ENCODE data around the gene FADS2. TPM values are rescaled to one million over a fixed set of nuclear protein-coding genes. Genes with fewer than 3 reads are reported as not detected.
A peak's percentile ranks its signal among the peaks of the same experiment; 100 is the strongest.

The FADS2 gene
- total and polyA plus RNA-seq, 7 donors, result 3.6 to 50.2 (median 21.7) TPM

GRCh38 chr11:61891331-61892084 lies 63.4 kb downstream of the FADS2 start, which contains the start of gene FADS3:
Gene FADS3, minus strand, starts transcription at chr11:61891545. Its CDS starts 164 bp downstream, at chr11:61891381.
- Histone ChIP-seq H3K4me3 (peak within 1 kb of the TSS; percentile 75 to 94 (median 84)), H3K27me3 (no peaks in the 10 kb centered on the region), H3K9me3 (no peaks in the 10 kb centered on the region), H3K36me3 (no peaks in the 10 kb centered on the region), H3K4me1 (peaks cover 0 to 46% (median 33%) of the 10 kb centered on the region in 4 donors), H3K27ac (peak within 1 kb of the TSS; percentile 85 to 96 (median 90))
- 0 to 1% methylated on average over 96 of the region's 96 CpGs for WGBS, 2 donors
- intact Hi-C loops (cut with DNase I), result loop anchor here (2.0 to 5.0 kb wide), 3 partner anchors 74 to 95 kb away; partner anchors contain the start of genes FADS1 and FTH1
- DNase-seq, result peak; percentile 94
- TF ChIP-seq POLR2A (IDR thresholded peaks at IDR 0.05), result no peak
- TF ChIP-seq POLR2AphosphoS5 (IDR thresholded peaks at IDR 0.05), result peak; percentile 1 to 68 (median 66)

GRCh38 chr11:61892085-61892370 lies 63.9 kb downstream of the FADS2 start:
- Histone ChIP-seq H3K27me3 (no peaks in the 10 kb centered on the region), H3K9me3 (no peaks in the 10 kb centered on the region), H3K4me1 (peaks cover 0 to 41% (median 32%) of the 10 kb centered on the region in 4 donors), H3K27ac (peak overlapping the region; percentile 85 to 96 (median 90)), H3K36me3 (no peaks in the 10 kb centered on the region), H3K4me3 (peak overlapping the region; percentile 30 to 94 (median 78))
- TF ChIP-seq POLR2A (IDR thresholded peaks at IDR 0.05) (no peak), EP300 (IDR thresholded peaks at IDR 0.05) (no peak), CTCF (IDR thresholded peaks at IDR 0.05) (no peak), POLR2AphosphoS5 (IDR thresholded peaks at IDR 0.05) (no peak)
- WGBS, 2 donors, result 7 to 12% methylated on average over 12 of the region's 12 CpGs
- DNase-seq, result no peak
- intact Hi-C loops (cut with DNase I), result loop anchor here (5.0 kb wide), 2 partner anchors 75 kb away; partner anchors contain the start of genes FADS1 and FTH1

GRCh38 chr11:61893981-61894380 lies 65.9 kb downstream of the FADS2 start:
- Histone ChIP-seq H3K4me1 (peaks cover 0 to 24% (median 14%) of the 10 kb centered on the region in 4 donors), H3K27me3 (no peaks in the 10 kb centered on the region), H3K4me3 (no peak overlapping the region), H3K9me3 (no peaks in the 10 kb centered on the region), H3K36me3 (no peaks in the 10 kb centered on the region), H3K27ac (peak overlapping the region in 2 of 4 donors; percentile 1 to 50)
- intact Hi-C loops (cut with DNase I), result loop anchor here (5.0 kb wide), 2 partner anchors 73 to 77 kb away; partner anchors contain the start of genes FADS1 and FTH1
- 53 to 61% methylated on average over 5 of the region's 5 CpGs for WGBS, 2 donors
- DNase-seq, result no peak
- TF ChIP-seq POLR2A (IDR thresholded peaks at IDR 0.05), result no peak
- TF ChIP-seq EP300 (IDR thresholded peaks at IDR 0.05), result no peak
- TF ChIP-seq CTCF (IDR thresholded peaks at IDR 0.05), result no peak
- no peak for TF ChIP-seq POLR2AphosphoS5 (IDR thresholded peaks at IDR 0.05)

- TF ChIP-seq EP300 (IDR thresholded peaks at IDR 0.05) (no peak), POLR2AphosphoS5 (IDR thresholded peaks at IDR 0.05) (no peak), POLR2A (IDR thresholded peaks at IDR 0.05) (no peak), CTCF (IDR thresholded peaks at IDR 0.05) (no peak)
- Histone ChIP-seq H3K27me3 (no peaks in the 10 kb centered on the region), H3K4me1 (peaks cover 0 to 18% (median 10%) of the 10 kb centered on the region in 4 donors), H3K9me3 (no peaks in the 10 kb centered on the region), H3K36me3 (no peaks in the 10 kb centered on the region), H3K4me3 (no peak overlapping the region), H3K27ac (no peak overlapping the region)
- intact Hi-C loops (cut with DNase I), result no loop called here
- DNase-seq, result no peak
- WGBS, 2 donors, result 75 to 84% methylated on average over 17 of the region's 17 CpGs
These were observed 67.1 kb downstream of the FADS2 start for GRCh38 chr11:61895046-61895717.

GRCh38 chr11:61895718-61896059 lies 67.6 kb downstream of the FADS2 start:
- Histone ChIP-seq H3K4me1 (peaks cover 0 to 13% (median 5%) of the 10 kb centered on the region in 4 donors), H3K4me3 (no peak overlapping the region), H3K27ac (no peak overlapping the region), H3K27me3 (no peaks in the 10 kb centered on the region), H3K9me3 (no peaks in the 10 kb centered on the region), H3K36me3 (no peaks in the 10 kb centered on the region)
- 67 to 74% methylated on average over 4 of the region's 4 CpGs for WGBS, 2 donors
- no peak for DNase-seq
- intact Hi-C loops (cut with DNase I), result no loop called here
- TF ChIP-seq POLR2A (IDR thresholded peaks at IDR 0.05) (no peak), EP300 (IDR thresholded peaks at IDR 0.05) (no peak), CTCF (IDR thresholded peaks at IDR 0.05) (no peak), POLR2AphosphoS5 (IDR thresholded peaks at IDR 0.05) (no peak)
